NCI-H1436 treated with DMSO at 0.1 percent for 48 hours (cell line): ENCODE data around the gene PTHLH.

ENCODE experiments used
- DNase-seq: peaks from one replicate; lab custom pipeline; 2025; lab: John Stamatoyannopoulos, UW

The PTHLH gene

DNA sequence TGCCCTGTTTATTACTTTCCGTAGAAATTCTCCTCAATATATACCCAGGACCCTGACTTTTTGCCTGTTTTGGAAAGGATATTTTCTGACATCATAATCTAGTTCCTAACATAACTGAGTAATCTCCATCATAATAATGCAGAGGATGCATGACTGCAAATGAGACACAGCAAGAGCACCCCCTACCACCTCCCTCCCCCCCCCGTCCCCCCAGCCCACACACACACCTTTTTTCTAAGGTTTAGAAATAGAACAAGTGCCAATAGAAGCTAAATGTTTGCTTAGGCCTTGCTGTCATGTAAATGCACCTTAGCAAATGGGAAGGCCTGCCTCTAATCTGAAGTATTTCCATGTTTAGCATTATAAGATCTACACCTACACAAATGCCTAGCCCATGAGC is at the start of gene PTHLH:
Gene PTHLH (minus strand): TSS at position 13 of the 400 bp plus-strand sequence. CDS start 3,239 bp downstream, outside the sequence.
- DNase-seq = no peak

DNA sequence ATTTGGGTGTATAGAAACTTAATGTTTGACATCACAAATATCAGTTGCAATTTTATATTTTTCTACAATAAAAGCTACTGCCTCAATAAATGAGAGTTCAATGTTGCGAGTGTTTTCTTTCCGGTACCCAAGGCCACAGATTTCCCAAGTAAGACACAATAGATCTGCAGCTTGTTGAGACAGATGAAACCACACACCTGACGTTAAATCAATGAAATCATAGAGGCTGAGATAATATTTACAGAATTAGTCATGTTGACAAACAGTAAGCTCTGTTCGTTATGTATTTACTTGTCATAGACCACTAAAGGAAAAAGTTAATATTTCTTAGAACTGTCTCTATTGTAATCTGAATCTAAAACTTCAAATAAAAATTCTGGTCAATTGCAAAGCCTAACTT is 49.2 kb upstream of the PTHLH start:
- DNase-seq = no peak

DNA sequence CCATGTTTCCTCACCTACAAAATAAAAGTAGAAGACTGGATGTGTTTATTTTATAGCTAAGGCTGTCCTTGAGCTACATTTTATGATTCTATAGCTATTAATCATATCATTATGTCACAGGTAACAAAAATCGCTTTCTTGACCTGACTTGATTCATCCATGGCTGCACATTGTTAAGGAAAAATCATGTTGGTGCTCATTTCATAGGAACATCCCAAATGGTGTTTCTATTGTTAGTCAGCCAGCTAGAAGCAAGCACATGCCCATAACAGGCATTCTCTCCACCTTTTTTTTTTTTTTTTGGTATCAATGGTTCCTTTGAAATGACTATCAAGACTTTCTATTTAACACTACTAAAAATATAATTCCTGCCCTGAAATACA is 45.3 kb upstream of the PTHLH start:
- DNase-seq = no peak

DNA sequence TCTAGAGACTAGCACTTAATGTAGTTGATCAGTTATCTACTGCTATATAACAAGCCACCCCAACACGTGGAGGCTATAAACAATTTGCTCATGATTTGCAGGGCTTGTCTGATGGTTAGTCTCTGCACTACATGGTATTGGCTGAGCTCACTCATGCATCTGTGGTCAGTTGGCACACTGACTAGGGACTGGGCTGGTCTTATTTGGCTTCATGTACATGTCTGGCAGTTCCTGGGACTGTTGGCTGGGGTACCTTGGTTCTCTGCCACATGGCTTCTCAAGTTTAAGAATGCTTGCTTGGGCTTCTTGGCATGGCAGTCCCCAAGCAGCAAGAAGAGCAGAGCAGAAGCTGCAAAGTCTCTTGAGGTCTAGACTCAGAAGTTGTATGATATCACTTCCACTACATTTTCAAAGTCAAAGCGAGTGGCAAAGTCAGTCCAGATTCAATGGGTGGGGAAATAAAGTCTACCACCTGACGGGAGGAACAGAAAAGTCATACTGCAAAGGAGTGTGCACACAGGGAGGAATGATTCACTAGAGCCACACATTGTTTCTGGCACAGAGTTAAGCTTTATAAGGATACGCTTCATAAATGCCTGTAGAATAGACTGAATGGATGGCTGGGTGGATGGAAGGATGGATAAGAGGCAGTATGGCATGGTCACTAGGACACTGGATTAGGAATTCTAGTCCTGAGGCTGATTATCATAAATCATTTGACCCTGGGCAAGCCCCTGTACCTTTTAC is 44.8 kb upstream of the PTHLH start:
- no peak for DNase-seq

DNA sequence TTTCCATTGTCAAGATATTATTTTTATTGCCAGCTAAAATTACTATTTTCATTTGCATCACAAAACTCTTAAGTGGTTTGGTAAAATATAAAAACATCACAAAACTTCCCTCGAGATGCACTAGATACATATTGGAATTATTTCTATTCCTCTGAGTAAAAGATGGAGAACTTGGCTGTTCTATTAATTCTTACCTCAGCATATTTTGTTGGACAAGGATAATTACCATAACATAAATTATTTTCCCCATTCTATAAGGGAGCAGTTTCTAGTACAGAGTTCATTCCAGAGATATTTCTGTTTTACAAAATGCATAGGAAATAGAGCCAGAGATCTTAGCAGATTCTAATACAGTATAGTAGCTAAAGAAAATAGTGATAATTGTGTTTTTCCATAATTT is 42.6 kb upstream of the PTHLH start:
- DNase-seq = no peak

DNA sequence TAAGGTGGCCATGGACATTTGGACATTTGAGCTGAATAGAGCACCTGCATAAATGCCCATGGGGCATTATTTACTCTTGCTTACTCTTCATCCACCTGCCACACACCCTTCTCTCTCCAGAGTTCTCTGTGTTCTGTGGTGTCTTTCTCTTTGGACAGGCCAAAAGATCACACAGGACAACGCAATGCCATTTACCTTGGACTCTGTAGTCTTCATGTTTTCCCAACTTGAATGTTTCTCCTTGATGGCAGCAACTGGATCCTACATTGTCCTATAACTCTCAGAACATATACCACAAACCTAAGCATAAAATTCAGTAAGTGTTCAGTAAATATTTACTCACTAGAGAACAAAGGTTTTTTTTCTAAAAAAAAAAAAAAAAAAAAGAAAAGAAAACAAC is 41.7 kb upstream of the PTHLH start:
- DNase-seq = no peak

DNA sequence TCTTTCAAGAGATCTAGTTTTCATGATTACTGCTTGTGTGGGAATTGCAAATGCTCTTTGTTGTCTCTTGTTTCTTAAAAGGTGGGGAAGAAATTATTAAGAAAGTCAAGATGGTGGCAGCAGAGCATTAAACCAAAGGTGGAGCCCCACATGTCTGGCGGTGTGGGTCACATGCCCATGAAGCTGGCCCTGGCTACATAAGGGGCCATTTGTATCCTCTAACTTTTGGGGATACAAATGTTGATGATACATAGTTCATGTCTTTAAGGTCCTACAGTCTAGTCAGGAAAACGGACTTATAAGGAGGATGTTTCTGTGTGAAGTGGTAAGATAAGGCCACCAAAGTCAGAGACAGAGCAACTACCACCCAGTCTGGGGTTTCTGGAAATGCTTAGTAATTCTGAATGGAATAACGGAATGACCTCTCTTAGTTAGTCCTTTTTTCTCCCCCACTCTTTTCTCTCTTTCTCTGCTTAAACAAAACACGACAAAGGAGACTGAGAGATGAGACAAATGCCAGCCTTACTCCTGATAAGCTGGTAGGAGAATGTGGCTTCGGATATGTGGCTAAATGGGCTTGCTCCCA is 39.9 kb upstream of the PTHLH start:
- DNase-seq = no peak

DNA sequence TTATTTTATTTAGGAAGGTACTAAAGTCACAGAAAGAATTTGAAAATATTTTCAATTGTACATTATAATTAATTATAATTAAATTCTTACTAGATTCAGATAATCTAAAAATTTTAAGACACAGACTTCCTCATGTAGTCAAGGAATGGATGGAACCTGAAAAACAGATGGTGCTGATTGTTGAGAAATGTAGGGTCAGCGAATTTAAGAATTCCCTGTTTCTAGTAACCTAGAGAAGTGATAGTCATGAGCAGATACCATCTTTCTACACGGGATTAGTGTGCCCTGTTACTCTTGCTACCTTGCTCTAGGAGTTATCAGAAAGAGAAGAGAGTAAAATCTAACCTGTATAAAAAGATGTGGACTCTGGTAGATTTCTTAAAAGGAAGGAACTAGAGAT is 37.5 kb upstream of the PTHLH start:
- no peak for DNase-seq

DNA sequence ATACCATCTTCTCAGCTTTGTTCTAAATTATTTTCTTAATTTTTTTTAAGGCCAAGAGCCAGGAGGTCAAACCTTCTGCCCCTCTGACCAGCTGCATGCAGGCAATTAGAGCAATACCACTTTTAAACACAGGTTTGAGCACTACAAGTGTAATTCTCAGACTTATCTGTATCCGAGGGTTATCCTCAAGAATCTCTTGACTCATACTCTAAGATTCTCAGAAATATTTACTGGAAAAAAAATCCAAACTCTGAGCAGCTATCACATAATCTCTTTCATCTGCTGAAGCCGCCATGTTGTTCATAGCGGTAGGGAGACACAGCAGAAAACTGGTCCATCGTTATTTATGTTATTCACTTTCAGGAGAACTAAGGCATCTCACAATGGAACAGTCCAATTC is 27.4 kb upstream of the PTHLH start:
- no peak for DNase-seq

DNA sequence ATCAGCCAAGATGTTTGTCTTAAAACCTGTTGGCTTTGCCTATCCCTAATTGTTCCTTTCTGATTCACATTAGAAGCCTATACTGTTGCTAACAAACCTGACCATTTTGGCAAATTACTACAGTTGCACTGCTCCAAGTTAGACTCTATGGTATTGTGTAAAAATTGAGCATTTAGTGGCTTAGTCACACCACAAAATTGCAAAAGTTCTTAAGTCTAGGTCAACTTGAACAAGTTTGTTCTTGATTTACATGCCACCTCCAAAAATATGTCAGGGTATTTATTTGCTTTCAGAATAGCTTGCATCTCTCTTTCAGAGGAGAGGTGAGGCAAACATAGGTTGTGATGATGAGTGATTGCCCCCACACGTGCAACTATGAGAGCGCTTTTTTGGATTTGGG is 27.0 kb upstream of the PTHLH start:
- no peak for DNase-seq

DNA sequence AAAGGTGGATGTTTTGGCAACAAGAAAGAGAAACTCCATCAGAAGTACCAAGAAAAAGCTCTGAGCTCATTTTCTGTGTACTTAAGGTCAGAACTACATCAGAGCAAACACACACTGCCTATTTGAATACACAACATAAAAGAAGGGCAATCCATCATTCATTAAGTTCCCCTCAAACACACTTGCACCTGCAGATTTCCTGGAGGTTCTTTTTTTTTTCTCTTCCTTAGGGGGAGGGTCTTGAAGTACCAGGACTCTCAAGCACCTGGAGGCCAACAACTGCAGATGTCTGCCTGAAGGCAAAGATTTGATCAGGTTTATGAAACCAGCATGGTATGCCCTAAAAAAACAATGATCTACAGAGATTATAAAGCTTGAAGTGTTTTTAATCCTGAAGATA is 26.1 kb upstream of the PTHLH start:
- no peak for DNase-seq

DNA sequence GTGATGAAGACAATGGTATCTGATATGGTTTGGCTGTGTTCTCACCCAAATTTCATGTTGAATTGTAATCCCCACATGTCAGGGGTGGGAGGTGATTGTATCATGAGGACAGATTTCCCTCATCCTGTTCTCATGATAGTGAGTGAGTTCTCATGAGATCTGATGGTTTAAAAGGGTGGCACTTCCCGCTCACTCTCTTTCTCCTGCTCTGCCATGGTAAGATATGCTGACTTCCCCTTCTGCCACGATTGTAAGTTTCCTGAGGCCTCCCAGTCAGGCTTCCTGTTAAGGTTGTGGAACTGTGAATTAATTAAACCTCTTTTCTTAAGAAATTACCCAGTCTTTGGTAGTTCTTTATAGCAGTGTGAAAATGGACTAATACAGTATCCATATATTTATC is 25.6 kb upstream of the PTHLH start:
- no peak for DNase-seq

DNA sequence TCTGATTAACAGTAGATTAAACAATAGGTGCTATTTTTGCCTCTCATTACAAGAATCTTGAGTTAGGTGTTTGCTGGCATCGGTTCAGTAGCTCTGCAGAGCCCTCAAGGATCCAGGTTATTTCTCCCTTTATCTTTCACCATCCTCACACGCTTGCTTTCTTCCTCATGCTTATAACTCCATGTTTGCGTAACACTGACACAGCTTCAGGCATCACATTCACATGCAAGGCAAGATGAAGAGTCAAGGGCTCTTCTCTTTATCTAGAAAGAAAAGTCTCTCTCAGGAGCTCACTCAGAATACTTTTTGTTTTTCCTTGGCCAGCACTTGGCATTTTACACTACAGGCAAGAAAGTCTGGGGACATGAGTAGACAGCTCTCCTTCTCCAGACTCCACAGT is 24.2 kb upstream of the PTHLH start:
- no peak for DNase-seq

DNA sequence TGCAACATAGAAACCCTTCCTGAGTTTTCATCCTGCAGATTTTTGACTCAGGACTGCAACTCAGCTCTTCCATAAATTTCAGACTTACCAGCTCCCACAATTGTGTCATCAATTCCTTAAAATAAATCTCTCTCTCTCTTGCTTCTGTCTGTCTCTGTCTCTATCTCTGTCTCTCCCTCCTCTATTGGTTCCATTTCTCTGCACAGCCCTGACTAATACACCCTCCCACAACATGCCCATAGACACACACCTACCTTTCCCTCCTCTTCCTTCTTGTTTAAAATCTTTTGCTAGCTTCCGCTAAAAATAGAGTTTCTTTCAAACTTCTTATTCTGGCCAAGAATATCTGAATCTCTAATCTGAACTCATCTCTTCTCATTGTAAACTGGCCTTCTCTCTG is 22.9 kb upstream of the PTHLH start:
- no peak for DNase-seq

DNA sequence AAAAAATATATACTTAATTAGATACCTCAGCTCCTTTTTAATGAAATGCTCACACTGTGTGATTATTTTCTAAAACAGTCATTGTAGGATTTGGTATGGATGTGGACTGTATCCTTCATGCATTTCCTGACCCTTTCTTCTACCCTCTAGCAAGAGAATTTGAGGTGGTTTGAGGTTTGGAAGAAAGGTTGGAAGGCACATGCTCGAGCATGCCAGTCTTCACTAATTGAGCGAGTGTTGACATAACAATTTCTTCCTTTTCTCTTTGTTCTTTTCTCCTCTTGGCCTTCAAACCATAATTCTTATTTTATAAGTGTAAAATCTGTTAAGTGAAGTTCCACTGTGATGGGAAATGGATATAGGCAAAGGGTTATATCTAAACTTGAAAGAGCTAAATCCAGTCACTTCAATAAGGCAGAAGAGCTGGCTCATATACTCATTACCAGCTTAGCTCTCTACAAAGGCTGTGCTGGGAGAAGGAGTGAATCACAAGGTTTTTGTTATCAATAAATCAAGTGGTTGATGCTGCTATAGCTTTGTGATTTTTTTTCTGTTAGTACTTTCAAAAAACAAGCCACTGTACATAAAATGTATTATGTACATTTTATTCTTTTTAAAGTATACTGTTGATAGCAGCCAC is 16.2 kb upstream of the PTHLH start:
- DNase-seq = no peak

DNA sequence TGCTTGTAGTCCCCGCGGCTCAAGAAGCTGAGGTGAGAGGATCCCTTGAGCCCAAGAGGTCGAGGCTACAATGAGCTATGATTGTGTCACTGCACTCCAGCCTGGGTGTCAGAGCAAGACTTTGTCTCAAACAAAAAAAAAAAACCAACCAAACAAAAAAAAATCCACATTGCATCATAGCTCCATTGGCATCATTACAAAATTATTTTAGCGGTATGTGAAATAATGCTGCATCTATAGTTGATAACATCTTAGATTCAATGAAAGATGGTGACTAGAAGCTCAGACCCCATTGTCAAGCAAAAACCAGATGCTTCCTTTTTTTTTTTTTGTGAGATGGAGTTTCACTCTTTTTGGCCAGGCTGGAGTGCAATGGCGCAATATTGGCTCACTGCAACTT is 14.8 kb upstream of the PTHLH start:
- no peak for DNase-seq

DNA sequence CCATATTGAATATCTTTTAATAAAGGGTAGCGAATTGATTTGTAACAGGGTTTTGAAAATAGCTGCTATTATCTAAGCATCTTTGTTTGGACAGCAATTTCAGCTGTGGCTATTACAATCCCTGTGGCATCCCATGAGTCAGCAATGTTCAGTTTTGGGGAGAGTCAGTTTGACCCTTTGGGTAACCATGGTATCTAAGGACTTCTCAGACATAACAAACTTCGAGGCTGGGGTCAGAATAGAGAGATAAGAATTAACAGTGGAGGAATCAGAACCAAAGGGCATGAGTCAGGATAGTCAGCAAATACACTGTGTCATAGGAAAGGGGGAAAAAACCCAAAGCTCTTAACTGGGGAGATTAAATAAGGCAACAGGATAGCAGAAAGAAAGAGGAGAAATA is 11.7 kb upstream of the PTHLH start:
- no peak for DNase-seq

DNA sequence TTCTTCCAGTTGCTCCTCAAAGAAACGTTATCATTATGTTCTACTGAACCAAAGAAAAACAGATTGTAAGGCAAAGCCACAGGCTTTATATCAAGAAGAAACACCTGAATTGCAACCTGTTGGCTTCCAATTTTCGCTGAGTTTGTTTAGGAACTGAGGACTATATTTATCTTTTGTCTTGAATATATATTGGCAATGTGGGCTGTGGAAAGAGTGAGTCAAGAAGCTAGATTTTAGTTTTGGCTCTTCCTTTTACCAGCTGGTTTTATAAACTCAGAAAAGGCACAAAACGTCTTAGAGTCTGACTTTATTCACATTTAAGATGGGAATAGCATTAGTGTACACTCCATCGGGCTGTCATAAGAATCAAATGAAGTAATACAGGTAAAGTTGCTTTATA is 10.4 kb upstream of the PTHLH start:
- DNase-seq = no peak

DNA sequence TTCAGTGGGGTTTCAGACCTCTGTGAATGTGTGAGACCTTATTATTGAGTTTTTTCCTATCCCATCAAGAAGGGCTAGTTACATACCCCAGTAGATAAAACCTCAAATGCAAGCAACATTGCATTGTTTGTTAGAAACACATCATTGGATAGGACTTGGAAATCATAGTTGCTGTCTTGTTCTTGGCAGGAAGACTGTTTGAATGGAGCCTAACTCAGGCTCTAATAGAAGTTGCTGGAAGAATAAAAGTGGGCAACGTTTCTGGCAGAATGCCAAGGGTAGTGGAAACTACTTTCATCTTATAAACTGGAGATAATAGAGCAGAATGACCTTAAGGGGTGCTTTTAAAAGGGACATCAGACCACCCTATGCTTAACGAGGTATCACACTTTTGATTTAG is 9.9 kb upstream of the PTHLH start:
- no peak for DNase-seq

DNA sequence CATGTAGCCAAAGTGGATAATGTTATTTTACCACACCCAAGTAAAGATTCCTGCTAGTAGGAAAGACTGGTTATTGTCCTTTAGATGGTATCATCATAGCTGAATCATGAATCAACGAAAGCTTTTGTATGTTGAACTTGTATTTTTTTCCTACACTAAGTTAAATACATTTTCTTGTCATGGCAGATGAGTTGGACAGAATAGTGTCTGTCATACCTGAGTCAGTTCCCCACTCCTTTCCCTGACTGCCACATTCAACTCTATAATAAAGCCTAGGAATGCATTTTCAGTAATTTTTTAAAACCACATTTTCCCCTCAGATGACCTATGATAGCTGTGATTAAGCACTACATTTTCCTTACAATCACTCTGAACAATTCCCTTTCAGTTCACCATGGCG is 9.3 kb upstream of the PTHLH start:
- DNase-seq = no peak

DNA sequence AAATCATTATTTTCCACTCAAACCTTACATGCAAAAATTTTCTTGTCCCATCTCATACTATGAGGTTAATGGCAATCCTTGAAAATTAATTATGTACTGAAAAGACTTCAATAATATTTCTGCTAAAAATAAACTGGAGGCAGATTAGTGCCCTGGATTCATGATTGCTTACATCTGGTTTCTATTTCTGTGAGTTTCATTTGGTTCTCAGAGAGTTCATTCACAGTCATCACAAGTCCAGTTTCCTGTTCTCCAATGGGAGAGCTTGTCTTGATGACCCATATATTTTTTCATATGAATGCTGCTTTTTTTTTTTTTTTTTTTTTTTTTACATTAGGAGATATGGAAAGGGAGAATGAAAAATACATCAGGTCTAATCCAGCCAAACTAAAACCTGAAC is 6.6 kb upstream of the PTHLH start:
- DNase-seq = no peak

DNA sequence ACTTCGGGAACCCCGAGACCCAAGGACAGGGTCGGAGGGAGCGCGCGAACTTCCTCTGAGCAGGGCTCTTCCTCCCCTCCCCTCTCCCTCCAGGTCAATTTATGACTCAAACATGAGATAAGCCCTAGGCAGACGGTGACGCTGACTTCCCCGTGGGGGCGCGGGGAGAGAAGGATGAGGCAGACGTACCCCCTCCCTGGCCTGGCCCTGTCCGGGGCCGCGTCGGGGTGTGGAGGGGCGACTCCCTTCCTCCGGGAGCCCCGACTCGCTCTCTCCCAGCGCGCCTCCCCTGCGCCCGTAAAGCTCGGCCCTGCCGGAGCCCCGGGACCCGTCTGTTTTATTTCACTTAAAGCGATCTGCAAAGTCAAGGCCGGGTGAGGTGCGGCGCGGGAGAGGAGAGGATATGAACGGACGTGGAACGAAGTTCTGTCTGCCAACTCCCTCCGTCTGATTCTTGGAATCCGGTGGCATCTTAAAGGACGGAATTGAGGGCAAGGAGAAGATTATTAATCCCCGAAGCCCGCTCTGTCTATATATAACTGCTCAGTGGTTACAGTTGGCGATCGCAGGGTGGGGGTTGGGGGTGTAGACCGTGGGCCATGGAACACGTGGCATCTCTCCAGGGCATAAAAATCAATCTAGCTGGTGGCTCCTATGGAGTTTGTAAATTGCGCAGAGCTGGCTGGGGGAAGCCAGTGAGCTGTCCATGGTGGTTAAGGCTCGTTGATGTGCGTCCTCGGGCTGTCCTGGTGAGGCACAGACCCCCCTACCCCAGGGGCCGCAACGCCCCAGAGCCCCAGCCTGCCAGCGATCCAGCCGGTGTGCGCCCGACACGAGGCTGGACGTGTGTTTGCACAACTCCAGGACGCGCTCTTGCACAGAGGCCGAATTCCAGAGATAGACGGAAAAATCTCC is 2.9 kb upstream of the PTHLH start:
- DNase-seq = no peak
